PC-9 (cell line): ENCODE measurements around the gene EMC7.

ENCODE experiments used
- EZH2 ChIP-seq: fragments of 200-600 bp; sonication (generic); IDR thresholded peaks from 2 replicates; pipeline ENCODE4 v1.8.0; 2017; ENCODE audit warnings: antibody characterized with exemption, low read depth
- TF ChIP-seq, protein P1 (sequence below): fragments of 200-600 bp; sonication (generic); conservative IDR thresholded peaks from 2 replicates; pipeline ENCODE4 v1.6.1; 2017; ENCODE audit warnings: mixed run types, antibody characterized with exemption, mild to moderate bottlenecking, moderate library complexity

DNA sequence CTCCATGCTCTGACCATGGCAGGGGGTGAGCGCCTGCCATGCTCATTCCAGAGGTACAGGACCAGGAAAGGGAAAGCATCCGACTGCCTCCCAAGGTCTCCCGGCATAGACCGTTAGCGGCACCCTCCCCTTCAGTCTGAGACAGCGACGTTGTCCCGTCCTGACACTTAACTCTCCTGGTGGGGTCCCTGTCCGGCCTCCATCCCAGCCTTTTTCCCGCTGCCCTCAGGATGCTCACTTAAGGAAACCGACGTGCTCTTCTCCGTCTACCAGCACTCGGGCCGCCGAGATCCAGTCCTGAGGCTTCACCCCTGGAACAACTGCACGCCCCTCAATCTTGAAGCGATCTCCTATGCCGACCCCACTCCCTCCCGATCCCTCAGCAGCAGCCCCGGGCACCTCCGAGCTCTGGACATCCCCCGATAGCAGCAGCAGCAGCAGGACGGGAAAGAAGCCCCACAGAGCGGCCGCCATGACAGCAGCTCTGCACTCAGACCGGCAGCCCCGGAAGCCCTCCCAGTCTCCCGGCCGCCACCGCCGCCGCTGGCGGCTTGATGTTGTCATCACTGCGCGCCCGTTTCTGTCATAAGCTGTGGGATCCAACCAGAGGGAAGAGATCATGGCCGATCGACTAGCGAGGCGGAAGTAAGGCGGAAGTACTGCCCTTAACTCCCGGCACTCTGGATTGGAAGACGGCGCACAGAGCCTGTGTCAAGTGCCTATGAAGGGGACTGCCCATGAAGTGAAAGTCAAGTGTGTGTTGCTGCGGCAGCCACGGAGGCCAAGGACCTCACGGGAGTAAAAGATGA is at the start of gene EMC7, which contains the start of gene PGBD4:
- TF ChIP-seq, protein P1, sequence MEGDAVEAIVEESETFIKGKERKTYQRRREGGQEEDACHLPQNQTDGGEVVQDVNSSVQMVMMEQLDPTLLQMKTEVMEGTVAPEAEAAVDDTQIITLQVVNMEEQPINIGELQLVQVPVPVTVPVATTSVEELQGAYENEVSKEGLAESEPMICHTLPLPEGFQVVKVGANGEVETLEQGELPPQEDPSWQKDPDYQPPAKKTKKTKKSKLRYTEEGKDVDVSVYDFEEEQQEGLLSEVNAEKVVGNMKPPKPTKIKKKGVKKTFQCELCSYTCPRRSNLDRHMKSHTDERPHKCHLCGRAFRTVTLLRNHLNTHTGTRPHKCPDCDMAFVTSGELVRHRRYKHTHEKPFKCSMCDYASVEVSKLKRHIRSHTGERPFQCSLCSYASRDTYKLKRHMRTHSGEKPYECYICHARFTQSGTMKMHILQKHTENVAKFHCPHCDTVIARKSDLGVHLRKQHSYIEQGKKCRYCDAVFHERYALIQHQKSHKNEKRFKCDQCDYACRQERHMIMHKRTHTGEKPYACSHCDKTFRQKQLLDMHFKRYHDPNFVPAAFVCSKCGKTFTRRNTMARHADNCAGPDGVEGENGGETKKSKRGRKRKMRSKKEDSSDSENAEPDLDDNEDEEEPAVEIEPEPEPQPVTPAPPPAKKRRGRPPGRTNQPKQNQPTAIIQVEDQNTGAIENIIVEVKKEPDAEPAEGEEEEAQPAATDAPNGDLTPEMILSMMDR = no peak
- TF ChIP-seq EZH2 = no peak
